Measurements from ENCODE around the gene TRAPPC10.

DNA sequence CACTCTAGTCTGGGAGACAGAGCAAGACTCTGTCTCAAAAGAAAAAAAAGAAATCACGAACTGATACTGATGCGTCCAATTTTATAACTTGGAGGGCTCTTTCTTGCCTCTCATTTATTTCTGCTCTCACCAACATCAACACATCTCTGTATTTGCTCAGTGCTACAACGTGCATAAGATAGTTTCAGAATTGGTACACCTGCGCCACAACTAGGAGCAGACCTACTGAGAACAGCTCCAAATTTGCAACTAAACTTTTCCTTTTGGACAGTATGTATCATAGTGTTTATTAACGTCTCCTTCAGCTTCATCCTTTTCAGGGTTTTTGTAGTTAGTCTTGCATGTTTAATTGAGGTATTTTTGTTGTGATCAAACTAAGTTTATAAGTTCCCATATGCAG is 27.7 kb downstream of the TRAPPC10 start:
- no peak for TF ChIP-seq POLR2A (IDR thresholded peaks at IDR 0.05)
- TF ChIP-seq, protein P1, sequence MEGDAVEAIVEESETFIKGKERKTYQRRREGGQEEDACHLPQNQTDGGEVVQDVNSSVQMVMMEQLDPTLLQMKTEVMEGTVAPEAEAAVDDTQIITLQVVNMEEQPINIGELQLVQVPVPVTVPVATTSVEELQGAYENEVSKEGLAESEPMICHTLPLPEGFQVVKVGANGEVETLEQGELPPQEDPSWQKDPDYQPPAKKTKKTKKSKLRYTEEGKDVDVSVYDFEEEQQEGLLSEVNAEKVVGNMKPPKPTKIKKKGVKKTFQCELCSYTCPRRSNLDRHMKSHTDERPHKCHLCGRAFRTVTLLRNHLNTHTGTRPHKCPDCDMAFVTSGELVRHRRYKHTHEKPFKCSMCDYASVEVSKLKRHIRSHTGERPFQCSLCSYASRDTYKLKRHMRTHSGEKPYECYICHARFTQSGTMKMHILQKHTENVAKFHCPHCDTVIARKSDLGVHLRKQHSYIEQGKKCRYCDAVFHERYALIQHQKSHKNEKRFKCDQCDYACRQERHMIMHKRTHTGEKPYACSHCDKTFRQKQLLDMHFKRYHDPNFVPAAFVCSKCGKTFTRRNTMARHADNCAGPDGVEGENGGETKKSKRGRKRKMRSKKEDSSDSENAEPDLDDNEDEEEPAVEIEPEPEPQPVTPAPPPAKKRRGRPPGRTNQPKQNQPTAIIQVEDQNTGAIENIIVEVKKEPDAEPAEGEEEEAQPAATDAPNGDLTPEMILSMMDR (IDR thresholded peaks at IDR 0.05): no peak
